LHCN-M2 (cell line): ENCODE data around the gene IL22RA2. TPM values are rescaled to one million over a fixed set of nuclear protein-coding genes. Genes with fewer than 3 reads are reported as not detected.
A peak's percentile ranks its signal among the peaks of the same experiment; 100 is the strongest.

Source experiments
- DNase-seq: peaks from one replicate; pipeline ENCODE4 v3.0.0-alpha.2; 2012; ENCODE audit warnings: low read depth
- total RNA-seq: library from RNA; depleted of rRNA; stranded (reverse); fragments of >200 nt; gene quantifications from 2 replicates; pipeline ENCODE4 v1.2.3, GENCODE V29; 2014; rRNA removed

IL22RA2 gene
- total RNA-seq, 1 experiment from 2014 or later, result not detected

DNA sequence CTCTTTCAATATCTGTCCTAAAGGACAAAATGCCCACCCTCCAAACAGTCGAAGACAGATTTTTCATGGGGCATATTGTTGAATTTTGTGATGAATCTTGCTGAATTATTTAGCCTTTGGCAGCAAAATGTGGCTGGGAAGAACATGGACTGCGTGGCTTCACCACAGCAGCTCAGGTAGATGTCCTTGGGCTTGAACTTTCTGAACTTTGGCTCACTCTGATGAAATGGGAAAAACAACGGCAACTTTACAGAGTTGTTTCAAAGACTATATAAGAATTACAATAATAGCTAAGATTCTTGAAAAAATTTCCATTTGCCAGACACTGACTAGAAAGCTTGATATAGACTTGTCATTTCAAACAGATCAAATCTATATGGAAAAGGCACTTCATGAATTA, 75.9 kb downstream of the IL22RA2 start:
- DNase-seq, result no peak

DNA sequence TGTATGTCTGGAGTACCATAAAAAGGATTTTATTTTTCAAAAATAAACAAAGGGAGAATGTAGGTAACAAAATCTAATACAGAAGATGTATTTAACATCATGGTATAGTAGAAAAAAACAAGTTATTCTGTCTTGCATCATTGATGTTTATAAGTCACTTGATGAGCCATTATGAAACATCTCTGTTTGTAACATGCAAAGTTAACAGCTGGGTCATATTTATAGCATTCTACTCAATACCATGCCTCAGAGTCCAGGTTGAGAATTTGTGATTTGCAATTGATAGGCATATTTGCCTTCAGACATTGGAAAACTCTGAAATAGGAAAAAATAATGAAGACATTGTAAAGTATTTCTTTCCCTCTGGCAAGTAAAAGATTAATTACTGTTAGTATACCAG, 76.4 kb downstream of the IL22RA2 start:
- DNase-seq, result peak; percentile 15

DNA sequence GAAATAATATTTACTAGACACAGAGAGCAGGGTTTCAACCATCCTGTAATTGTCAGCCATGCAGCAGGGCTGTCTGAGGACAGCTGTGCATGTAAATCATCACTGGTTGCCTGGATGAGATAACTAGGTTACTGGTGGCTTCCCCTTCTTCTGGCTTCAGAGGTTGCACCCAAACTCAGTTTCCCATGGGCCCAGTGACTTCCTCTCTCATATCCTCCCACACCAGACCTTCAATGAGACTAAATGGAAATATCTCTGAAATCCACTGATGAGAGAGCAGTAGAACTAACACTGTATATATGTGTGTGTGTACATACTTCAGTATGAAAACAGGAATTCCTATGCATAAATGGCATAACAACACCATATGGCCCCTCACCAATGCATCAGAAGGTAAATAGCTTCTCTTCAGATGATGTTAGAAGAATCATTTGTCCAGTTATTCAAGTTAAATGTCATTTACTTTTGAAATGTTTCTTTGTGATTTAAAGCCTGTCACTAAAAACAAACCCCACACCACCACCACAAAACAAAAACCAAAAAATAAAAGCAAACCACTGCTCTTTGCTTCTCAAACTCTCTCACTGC, 77.7 kb downstream of the IL22RA2 start:
- peak; percentile 31 for DNase-seq

DNA sequence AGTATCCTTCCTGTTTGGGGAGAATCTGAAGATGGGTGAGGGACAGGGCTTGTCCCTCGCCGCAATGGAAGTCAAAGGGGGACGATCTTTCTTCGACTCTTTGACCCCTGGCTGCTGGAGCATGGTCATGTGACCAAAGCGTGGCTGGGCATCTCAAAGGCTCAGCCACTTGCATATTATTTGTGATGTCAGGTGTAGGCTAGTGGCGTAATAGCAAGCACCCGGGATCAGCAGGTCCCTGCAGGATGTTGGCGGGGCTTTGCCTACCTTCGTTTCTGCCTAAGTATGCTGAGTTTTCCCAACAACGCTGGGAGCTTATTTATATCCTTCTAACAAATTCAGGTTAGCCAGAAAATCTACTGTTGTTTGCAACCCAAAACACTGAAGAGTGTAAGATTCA, 78.4 kb downstream of the IL22RA2 start:
- DNase-seq, result no peak

DNA sequence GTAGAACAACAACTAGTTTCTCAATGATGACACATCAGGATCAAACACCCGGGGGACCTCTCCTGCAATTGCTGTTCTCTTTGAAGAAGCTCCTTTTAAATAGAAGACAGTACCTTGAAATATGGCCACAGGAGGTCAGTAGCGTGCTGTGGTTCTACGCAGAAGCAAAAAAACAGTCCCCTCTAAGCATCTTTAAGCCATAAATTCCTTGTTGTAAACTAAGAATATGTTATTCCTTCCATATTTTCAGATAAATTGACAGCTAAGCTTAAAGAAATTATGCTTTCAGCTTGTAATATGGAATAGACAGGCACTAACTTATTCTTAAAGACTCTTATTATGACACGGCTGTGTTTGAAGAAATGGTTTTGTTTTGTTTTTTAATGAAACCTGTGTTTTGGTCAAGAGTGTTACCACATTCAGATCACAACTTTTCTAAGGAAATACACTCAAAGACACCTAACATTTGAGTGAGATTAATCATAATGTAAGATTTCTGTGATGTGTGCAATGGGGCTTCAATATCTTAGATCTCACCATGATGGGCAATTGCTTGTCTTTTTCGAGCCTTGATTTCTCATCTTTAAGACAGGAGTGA, 78.9 kb downstream of the IL22RA2 start:
- peak; percentile 88 for DNase-seq

Other genes starting within 250 kb of the IL22RA2 start
- gene IL20RA, start 128.7 kb downstream of the IL22RA2 start, total RNA-seq, result 0.11 TPM in 1 of 2 replicates, not detected in the other
- gene IFNGR1, start 45.7 kb upstream of the IL22RA2 start, total RNA-seq, result 19.3 and 22.8 TPM in 2 replicates